Mucosa of gallbladder (tissue), 1 donor: ENCODE data around the gene CIRBP. TPM values are rescaled to one million over a fixed set of nuclear protein-coding genes. Genes with fewer than 3 reads are reported as not detected.

Source experiments
- DNase-seq: peaks from one replicate; pipeline ENCODE4 v3.0.0-alpha.2; 2020; ENCODE audit warnings: low spot score
- total RNA-seq: library from RNA; stranded (reverse); gene quantifications from one replicate; pipeline ENCODE4 v1.2.1, GENCODE V29; 2021
- donor health status: DM: no; HTN: no; CAD: no.

The CIRBP gene
- total RNA-seq: 382 TPM

DNA sequence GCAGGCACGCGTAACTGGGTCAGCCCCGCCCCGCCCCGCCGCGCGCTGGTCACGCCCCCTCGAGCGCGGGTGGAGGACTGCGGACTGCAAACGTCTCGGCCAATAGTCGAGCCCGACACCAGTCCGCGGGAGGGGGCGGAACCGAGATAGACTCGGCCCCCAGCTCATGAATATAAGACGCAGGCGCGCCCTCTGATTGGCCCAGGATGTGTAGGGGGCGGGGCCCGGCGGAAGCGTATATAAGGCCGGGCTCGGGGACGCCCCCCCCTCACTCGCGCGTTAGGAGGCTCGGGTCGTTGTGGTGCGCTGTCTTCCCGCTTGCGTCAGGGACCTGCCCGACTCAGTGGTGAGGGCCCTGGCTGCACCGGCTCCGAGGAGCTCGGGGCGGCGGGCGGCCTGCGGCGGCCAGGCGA lies at the start of gene CIRBP:
CIRBP (plus strand) TSS at position 268 of the 413 bp plus-strand sequence. CDS start 1,602 bp downstream, outside the sequence.
- peak; percentile 100 for DNase-seq

- DNase-seq: no peak
Measured at GRCh38 chr19:1219786-1220476, 49.2 kb upstream of the CIRBP start.

DNA sequence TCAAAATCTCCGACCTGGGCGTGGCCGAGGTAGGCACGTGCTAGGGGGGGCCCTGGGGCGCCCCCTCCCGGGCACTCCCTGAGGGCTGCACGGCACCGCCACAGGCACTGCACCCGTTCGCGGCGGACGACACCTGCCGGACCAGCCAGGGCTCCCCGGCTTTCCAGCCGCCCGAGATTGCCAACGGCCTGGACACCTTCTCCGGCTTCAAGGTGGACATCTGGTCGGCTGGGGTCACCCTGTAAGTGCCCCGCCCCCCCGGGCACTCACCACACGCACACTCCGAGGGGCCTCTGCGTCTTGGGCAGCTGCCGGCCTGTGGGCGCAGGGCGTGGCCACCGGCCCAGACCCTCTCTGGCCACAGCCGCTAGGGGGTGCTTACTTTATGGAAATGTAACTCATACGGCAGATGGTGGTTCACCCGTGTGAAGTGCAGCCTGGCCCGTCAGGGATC lies 48.6 kb upstream of the CIRBP start:
- no peak for DNase-seq

GRCh38 chr19:1220976-1221903 lies 47.9 kb upstream of the CIRBP start:
- DNase-seq: no peak

DNA sequence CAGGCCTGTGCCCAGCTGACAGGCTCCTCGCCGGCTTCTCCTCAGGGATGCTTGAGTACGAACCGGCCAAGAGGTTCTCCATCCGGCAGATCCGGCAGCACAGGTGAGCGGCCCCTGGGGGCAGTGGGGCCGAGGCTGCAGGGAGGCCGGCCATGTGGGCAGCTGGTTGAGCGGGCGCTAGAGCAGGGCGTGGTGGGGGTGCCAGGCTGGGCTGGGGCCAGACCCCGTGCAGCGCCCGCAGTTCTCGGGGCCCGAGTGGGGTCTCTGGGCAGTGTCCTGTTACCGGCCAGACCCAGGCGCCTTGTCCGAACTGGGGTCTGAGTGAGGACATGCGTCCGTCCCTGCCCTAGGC lies 47.3 kb upstream of the CIRBP start:
- DNase-seq: no peak

- DNase-seq: no peak
Measured at GRCh38 chr19:1222394-1222793, 46.7 kb upstream of the CIRBP start.

- DNase-seq: no peak
Measured at GRCh38 chr19:1223018-1223855, 45.9 kb upstream of the CIRBP start.

DNA sequence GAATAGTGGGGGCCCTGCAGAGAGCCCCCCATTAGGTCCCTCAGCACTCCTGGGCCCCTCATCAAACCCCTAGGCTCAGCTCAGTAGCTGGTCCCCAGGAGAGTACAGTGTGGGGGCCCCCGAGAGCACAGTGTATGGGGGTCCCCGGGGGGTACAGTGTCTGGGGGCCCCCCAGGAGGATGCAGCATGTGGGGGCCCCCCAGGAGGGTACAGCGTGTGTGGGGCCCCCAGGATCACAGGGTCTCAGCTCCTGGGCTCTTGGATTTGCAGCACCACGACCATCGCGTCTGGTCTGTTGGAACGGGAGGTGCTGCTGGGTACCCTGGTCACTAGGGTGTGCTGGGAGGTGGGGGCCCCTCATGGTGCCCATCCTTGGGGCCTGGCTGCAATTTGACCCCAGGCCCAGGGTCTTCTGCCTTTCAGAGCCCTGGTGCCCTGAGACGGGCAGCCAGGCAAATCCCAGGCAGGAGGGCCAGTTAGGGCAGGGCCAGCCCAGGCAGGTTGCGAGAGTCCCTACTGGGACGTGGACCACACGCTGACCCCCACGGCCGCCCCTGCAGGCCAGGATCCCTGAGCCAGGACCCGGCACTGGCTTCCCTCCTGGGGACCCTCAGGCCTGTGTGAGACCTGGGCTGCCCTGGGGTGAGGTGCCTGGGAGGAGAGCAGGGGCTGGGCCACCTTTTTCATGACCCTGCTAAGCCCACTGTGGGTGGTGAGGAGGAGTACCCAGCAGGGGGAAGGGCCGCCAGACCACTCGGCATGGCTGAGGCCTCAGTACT lies 44.9 kb upstream of the CIRBP start:
- no peak for DNase-seq

DNA sequence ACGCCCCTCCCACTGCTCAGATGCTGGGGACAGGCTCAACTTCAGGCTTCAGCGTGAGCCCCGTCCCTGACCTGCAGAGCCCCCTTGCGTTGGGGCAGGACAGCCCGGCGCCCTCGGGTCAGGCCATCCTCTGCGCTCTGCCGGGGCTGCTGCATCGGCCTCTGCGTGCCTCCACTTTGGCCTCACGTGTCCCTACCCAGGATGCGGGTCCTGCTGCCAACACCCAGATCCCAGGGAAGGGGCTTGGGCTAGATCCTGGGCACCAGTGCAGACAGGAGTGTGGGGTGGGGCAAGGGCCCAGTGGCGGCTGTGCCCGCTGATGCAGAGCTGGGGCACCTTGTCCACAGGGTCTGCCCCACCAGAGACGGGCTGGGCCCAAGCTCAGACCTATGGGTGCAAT lies 44.3 kb upstream of the CIRBP start:
- DNase-seq: no peak

GRCh38 chr19:1225440-1226226 lies 43.5 kb upstream of the CIRBP start:
- DNase-seq: no peak

DNA sequence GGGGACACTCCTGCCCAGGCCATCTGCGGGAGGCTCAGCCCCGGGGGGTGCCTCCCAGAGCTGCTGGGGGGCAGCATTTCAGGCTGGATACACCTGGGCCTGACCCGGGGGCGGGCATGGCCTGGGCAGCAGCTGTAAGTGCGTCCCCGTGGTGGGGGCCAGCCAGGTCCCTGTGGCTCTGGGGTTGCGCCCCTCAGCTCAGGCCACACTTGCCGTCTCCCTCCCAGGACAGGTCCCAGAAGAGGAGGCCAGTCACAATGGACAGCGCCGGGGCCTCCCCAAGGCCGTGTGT lies 43.0 kb upstream of the CIRBP start:
- DNase-seq: no peak

GRCh38 chr19:1226522-1227303 lies 42.4 kb upstream of the CIRBP start:
- no peak for DNase-seq

DNA sequence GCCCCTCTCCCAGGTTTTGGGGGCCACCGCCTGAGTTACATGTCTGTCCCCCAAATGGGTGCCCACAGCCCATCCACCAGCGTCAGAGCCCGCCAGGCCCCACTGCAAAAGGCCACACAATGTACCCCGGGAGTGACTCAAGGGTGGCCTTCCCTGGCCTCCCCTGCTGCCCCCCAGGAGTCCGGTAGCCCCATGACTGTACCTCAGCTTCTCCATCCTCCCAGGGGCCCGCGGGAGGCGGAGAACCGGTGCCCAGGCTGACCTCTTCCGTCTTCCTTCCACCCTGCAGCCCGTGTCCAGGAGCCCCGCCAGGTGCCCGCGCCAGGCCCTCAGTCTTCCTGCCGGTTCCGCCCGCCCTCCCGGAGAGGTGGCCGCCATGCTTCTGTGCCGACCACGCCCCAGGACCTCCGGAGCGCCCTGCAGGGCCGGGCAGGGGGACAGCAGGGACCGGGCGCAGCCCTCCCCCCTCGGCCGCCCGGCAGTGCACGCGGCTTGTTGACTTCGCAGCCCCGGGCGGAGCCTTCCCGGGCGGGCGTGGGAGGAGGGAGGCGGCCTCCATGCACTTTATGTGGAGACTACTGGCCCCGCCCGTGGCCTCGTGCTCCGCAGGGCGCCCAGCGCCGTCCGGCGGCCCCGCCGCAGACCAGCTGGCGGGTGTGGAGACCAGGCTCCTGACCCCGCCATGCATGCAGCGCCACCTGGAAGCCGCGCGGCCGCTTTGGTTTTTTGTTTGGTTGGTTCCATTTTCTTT lies 41.7 kb upstream of the CIRBP start:
- no peak for DNase-seq

DNA sequence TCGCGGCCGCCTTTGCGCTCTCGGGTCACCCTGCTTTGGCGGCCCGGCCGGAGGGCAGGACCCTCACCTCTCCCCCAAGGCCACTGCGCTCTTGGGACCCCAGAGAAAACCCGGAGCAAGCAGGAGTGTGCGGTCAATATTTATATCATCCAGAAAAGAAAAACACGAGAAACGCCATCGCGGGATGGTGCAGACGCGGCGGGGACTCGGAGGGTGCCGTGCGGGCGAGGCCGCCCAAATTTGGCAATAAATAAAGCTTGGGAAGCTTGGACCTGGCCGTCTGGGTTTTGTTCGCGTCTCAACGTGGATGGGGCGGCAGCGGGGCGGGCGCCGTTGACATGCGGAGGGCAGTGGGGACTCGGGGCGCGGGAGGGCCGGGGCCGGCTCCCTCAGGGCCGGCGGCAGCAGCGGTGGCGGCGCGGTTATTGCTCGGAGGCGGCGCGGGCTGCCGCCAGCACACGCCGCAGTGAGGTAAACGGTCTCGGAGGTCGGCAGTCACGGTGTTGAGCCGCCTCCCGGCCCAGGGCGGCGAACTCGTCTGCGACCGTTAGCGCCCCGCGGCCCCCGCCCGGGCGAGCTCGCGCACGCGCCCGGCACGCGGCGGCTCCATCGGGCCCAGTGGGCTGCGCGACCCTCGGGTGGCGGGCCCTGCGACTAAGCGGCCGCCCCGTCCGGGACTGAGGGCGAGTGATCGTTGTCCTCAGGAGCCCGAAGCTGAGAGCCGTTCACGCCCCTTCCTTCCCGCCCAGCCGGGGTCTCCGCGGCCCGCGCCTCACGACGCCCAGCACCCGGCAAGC lies 40.8 kb upstream of the CIRBP start:
- no peak for DNase-seq

DNA sequence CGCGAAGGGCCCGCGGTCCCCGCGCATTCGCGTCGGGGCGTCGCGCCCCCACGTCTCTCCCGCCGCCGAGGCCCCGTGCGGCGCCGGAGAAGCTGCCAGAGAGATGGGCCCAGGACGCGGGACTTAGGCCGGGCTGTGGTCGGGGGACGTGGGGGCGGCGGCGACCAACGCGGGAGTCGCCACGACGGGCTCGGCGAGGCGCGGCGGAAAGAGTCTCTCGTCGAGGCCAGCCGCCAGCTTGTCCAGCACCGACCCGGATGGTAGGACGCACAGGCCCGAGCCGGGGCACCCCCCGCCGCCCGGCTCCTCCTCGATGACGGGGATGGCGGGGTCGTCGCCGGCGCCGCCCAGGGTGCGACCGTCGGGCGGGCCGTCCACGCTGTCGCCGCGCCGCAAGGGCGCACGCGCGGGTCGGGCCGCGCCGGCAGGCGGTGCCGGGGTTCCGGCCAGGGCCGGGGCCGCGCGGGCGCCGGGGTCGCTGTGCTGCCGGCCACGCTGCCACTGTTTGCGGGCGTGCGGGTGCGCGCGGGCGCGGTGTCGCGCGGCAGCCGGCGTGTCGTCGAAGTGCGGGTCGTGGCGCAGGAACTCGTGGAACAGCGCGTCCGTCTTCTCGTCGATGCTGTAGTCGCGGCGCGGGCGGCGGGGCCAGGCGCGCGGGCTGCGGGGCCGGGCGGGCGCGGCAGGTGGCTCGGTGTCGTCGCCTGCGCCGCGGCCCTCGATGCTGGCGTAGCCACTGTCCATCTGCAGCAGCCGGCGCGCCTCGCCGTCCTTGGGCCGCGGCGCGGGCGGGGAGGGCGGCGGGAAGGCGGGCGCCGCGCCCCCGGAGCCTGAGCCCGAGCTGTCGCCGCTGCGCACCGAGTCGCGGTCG lies 39.8 kb upstream of the CIRBP start:
- no peak for DNase-seq

DNA sequence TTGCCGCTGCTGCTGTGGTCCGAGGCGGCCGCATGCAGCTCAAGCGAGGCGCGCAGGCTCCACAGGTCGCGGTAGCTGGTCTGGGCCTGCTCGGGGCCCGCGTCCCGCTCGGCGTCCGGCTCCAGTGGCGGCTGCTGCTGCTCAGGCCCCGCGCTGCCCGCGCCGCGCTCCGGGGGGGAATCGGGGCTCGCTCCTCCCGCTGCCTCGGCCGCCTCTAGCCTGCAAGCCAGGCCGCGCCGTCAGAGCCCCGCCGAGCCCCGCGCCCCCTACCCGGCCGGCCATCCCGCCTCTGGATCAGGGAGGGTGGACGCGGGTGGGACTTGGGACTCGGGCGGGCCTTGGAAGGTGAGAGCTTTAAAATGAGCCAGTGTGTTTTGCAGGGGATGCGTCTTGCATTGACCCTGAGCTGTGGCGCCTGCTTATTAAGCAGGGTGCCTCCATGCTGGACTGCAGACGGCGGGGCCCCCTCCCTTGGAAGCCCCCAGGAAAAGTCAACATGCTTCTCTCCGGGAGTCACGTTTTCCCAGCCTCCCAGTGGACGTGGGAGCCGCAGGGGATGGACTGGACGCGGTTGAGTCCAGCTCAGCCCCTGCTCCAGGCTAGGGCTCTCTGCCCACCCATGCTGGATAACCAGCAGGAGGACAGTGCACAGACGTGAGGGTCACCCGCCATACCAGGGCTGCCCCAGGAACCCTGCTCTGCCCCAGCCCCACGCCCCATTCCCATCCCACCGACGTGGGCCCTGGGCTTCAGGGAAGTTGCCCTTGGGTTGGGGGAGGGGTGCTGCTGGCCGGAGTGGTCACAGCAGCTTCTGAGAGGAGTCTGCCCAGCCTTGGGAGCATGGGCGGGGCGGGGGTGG lies 39.0 kb upstream of the CIRBP start:
- DNase-seq: no peak
